HEK293 (cell line): ENCODE measurements around the gene ELL.

Experiments
- CTCF ChIA-PET: fragments of 350-600 bp; formaldehyde crosslinking; extraction: SDS; loops from one replicate; lab custom pipeline; 2021; ENCODE audit warnings: antibody characterized with exemption; lab: Yijun Ruan, JAX
- POLR2A ChIA-PET: fragments of 300-600 bp; formaldehyde crosslinking; extraction: SDS; loops from one replicate; lab custom pipeline; 2020; ENCODE audit warnings: antibody characterized with exemption, inconsistent platforms; lab: Yijun Ruan, JAX
- H3K27ac ChIP-seq: fragments of 200-500 bp; sonication (Bioruptor generic); 2 replicates; pipeline ENCODE4 v1.5.1; 2014; ENCODE audit warnings: low read depth, low read length, control low read depth, inconsistent platforms; ENCODE audit errors: extremely low read depth
- H3K36me3 ChIP-seq, 2 experiments: fragments of 200-500 bp in 1 of 2; sonication (Bioruptor generic) in 1 of 2; 1 replicate in 1 of 2; 2 replicates in 1 of 2; pipeline ENCODE4 v1.5.1; 2014 to 2017; ENCODE audit warnings: inconsistent platforms in 2 of 2, low read length in 2 of 2; ENCODE audit not compliant: control insufficient read depth in 2 of 2, insufficient read depth in 1 of 2
- H3K4me1 ChIP-seq: fragments of 200-500 bp; sonication (Bioruptor generic); 2 replicates; pipeline ENCODE4 v1.5.1; 2014; ENCODE audit warnings: mild to moderate bottlenecking, low read length, inconsistent platforms; ENCODE audit not compliant: control insufficient read depth, insufficient read depth
- H3K4me3 ChIP-seq: 2 replicates; pipeline ENCODE4 v1.5.1; 2011; ENCODE audit warnings: low read depth, mild to moderate bottlenecking, control low read depth, low read length, moderate library complexity
- H3K9me3 ChIP-seq: fragments of 200-500 bp; sonication (Bioruptor generic); 2 replicates; pipeline ENCODE4 v1.5.1; 2014; ENCODE audit warnings: low read depth, low read length, inconsistent platforms; ENCODE audit not compliant: control insufficient read depth, insufficient read depth
- GLI2 ChIP-seq: fragments of 450-650 bp; formaldehyde crosslinking; IDR thresholded peaks from 2 replicates; pipeline ENCODE4; 2017; ENCODE audit warnings: missing biosample characterization, missing genetic modification characterization, low read depth, borderline replicate concordance
- GLIS1 ChIP-seq: fragments of 450-650 bp; formaldehyde crosslinking; IDR thresholded peaks from 2 replicates; pipeline ENCODE4 v1.5.1; 2016; ENCODE audit warnings: missing biosample characterization, missing genetic modification characterization
- MZF1 ChIP-seq: fragments of 450-650 bp; formaldehyde crosslinking; IDR thresholded peaks from 2 replicates; pipeline ENCODE4 v1.5.1; 2017; ENCODE audit warnings: missing biosample characterization, missing genetic modification characterization, borderline replicate concordance
- OSR2 ChIP-seq: fragments of 450-650 bp; formaldehyde crosslinking; IDR thresholded peaks from 2 replicates; pipeline ENCODE4 v1.5.1; 2016; ENCODE audit warnings: missing biosample characterization, missing genetic modification characterization
- PRDM10 ChIP-seq: fragments of 450-650 bp; formaldehyde crosslinking; IDR thresholded peaks from 2 replicates; pipeline ENCODE4 v1.5.1; 2016; ENCODE audit warnings: missing biosample characterization, missing genetic modification characterization
- PRDM2 ChIP-seq: fragments of 450-650 bp; formaldehyde crosslinking; IDR thresholded peaks from 2 replicates; pipeline ENCODE4 v1.5.1; 2016; ENCODE audit warnings: missing biosample characterization, missing genetic modification characterization, borderline replicate concordance
- PRDM4 ChIP-seq: fragments of 450-650 bp; formaldehyde crosslinking; IDR thresholded peaks from 2 replicates; pipeline ENCODE4 v1.5.1; 2017; ENCODE audit warnings: missing biosample characterization, missing genetic modification characterization
- ZBTB26 ChIP-seq: fragments of 450-650 bp; formaldehyde crosslinking; optimal IDR thresholded peaks from 2 replicates; pipeline ENCODE3; 2016; ENCODE audit warnings: missing biosample characterization, mild to moderate bottlenecking, missing genetic modification characterization
- ZBTB48 ChIP-seq: fragments of 450-650 bp; formaldehyde crosslinking; IDR thresholded peaks from 2 replicates; pipeline ENCODE4 v1.5.1; 2016; ENCODE audit warnings: missing biosample characterization, missing genetic modification characterization
- ZFP37 ChIP-seq: fragments of 450-650 bp; formaldehyde crosslinking; IDR thresholded peaks from 2 replicates; pipeline ENCODE4 v1.5.1; 2016; ENCODE audit warnings: missing biosample characterization, missing genetic modification characterization
- ZNF214 ChIP-seq: fragments of 450-650 bp; formaldehyde crosslinking; IDR thresholded peaks from 2 replicates; pipeline ENCODE4 v1.5.1; 2017; ENCODE audit warnings: missing biosample characterization, mild to moderate bottlenecking, missing genetic modification characterization, borderline replicate concordance
- ZNF24 ChIP-seq: fragments of 450-650 bp; formaldehyde crosslinking; IDR thresholded peaks from 2 replicates; pipeline ENCODE4 v1.5.1; 2016; ENCODE audit warnings: missing biosample characterization, missing genetic modification characterization
- ZNF302 ChIP-seq: fragments of 450-650 bp; formaldehyde crosslinking; IDR thresholded peaks from 2 replicates; pipeline ENCODE4 v1.5.1; 2016; ENCODE audit warnings: missing biosample characterization, missing genetic modification characterization, low read depth
- ZNF391 ChIP-seq: fragments of 450-650 bp; formaldehyde crosslinking; IDR thresholded peaks from 2 replicates; pipeline ENCODE4 v1.5.1; 2016; ENCODE audit warnings: low read depth, missing biosample characterization, missing genetic modification characterization, borderline replicate concordance
- ZNF513 ChIP-seq: fragments of 450-650 bp; IDR thresholded peaks from 2 replicates; pipeline ENCODE4 v1.5.1; 2018; ENCODE audit warnings: missing biosample characterization, missing genetic modification characterization
- ZNF571 ChIP-seq: fragments of 450-650 bp; formaldehyde crosslinking; IDR thresholded peaks from 2 replicates; pipeline ENCODE4 v1.5.0; 2017; ENCODE audit warnings: missing biosample characterization, missing genetic modification characterization
- ZNF580 ChIP-seq: fragments of 450-650 bp; formaldehyde crosslinking; IDR thresholded peaks from 2 replicates; pipeline ENCODE4 v1.5.1; 2016; ENCODE audit warnings: missing biosample characterization, missing genetic modification characterization
- ZNF596 ChIP-seq: fragments of 450-650 bp; IDR thresholded peaks from 2 replicates; pipeline ENCODE4 v1.5.0; 2018; ENCODE audit warnings: missing biosample characterization, mild to moderate bottlenecking, missing genetic modification characterization, moderate library complexity
- ZNF677 ChIP-seq: fragments of 450-650 bp; IDR thresholded peaks from 2 replicates; pipeline ENCODE4 v1.5.0; 2018; ENCODE audit warnings: missing biosample characterization, mild to moderate bottlenecking, missing genetic modification characterization, moderate library complexity
- ZNF768 ChIP-seq: fragments of 450-650 bp; formaldehyde crosslinking; IDR thresholded peaks from 2 replicates; pipeline ENCODE4 v1.5.1; 2018; ENCODE audit warnings: missing biosample characterization, mild to moderate bottlenecking, missing genetic modification characterization
- ZXDB ChIP-seq: fragments of 450-650 bp; formaldehyde crosslinking; IDR thresholded peaks from 2 replicates; pipeline ENCODE4 v1.5.1; 2016; ENCODE audit warnings: missing biosample characterization, missing genetic modification characterization

ELL gene

GRCh38 chr19:18429717-18430416 is 92.0 kb downstream of the ELL start:
- POLR2A ChIA-PET = interaction anchor here (1.7 kb wide), 1 partner anchor 11 kb away, joined by 5 read pairs; the partner anchor contains the start of gene SSBP4
- CTCF ChIA-PET = interaction anchor here (0.9 kb wide), 1 partner anchor 123 kb away, joined by 3 read pairs; no protein-coding TSS in a partner anchor
- Histone ChIP-seq H3K4me1 (peaks cover 24% of the 10 kb centered on the region), H3K36me3 (peaks cover 3 to 6% of the 10 kb centered on the region in 2 experiments; a peak in 1 of 3 replicates), H3K9me3 (no peaks in the 10 kb centered on the region), H3K4me3 (no peak overlapping the region), H3K27ac (peak overlapping the region; percentile 41; the same call in 1 of the 2 replicates)
- TF ChIP-seq ZNF768 (tag by site-specific recombination) (peak; percentile 99), ZBTB26 (tag by site-specific recombination) (no peak), ZNF24 (tag by site-specific recombination) (peak; percentile 27; the same call in 1 of the 2 replicates), OSR2 (tag by site-specific recombination) (no peak), ZNF580 (tag by site-specific recombination) (peak; percentile 54; the same call in 1 of the 2 replicates), ZNF214 (tag by site-specific recombination) (no peak), GLI2 (no peak), ZNF513 (tag by site-specific recombination) (no peak), ZNF391 (tag by site-specific recombination) (no peak), ZNF596 (tag by site-specific recombination) (peak; percentile 51), ZNF677 (tag by site-specific recombination) (peak; percentile 7; the same call in 1 of the 2 replicates), MZF1 (no peak), ZFP37 (tag by site-specific recombination) (no peak), ZNF302 (tag by site-specific recombination) (no peak), PRDM2 (tag by site-specific recombination) (no peak), ZBTB48 (tag by site-specific recombination) (no peak), GLIS1 (tag by site-specific recombination) (peak; percentile 86), ZNF571 (tag by site-specific recombination) (no peak), PRDM10 (tag by site-specific recombination) (peak; percentile 8), PRDM4 (no peak), ZXDB (tag by site-specific recombination) (peak; percentile 37; the same call in 1 of the 2 replicates)
